GM19193 (cell line): ENCODE results near the gene INTS14.

Experiments used
- POLR2A ChIP-seq: IDR thresholded peaks from 4 replicates; pipeline ENCODE4 v1.6.1; 2011; ENCODE audit not compliant: insufficient read depth, insufficient read length; ENCODE audit errors: extremely low read depth

The INTS14 gene

GRCh38 chr15:65639509-65639908, 28.6 kb upstream of the INTS14 start:
- TF ChIP-seq POLR2A = no peak

DNA sequence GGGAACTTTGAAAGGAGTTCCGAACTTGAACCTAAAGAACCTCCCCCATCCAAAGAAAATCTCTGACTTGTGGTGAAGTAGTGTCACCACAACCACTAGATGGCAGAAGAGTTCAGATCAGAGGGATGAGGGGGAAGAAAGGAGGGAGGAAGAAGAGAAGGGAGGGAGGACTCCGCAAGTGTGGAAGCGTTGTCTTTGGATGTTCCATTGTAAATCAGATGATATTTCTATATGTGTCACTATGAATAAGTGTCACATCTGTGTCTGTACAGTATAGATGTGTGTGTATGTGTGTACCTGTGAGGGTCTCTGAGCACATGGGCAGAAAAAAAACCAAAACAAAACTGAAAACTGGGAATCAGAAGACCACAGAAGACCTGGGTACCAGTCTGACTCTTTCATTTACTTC, 27.8 kb upstream of the INTS14 start:
- no peak for TF ChIP-seq POLR2A

DNA sequence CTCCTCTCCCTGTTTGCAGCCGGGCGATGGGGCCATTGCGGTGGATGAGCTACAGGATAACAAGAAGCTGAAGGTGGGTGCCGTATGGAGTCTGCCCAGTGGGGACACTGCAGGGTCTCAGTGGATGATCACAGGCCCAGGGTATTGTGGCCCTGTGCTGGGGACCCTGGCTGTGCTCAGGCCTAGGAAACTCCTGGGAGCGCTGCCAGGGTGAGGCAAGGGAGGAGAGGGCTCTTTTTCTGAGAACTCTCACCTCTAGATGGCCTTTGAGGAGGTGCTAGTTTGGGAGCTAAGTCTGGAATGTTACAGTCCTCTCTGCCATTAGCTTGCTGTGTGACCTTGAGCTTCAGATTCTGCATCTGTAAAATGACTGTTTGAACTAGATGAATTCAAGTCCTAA, 27.2 kb upstream of the INTS14 start:
- TF ChIP-seq POLR2A = no peak

DNA sequence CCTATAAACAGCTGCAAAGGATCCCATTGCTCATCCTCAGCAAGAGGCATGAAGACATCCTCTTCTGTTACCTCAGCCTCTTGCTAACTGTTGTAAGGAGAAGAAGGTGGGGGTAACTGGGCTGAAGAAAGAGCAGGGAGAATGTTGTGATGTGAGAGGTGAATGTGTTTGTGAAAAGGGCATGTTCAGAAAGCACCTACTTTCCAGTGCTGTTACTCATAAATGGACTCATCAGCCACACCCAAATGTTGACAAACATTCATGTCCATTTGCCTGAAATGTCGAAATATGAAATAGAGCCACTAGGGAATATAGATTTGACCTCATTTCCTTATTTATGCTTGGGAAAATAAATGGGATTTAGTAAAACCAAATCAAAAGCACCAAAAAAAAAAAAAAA, 23.4 kb upstream of the INTS14 start:
- TF ChIP-seq POLR2A = no peak

DNA sequence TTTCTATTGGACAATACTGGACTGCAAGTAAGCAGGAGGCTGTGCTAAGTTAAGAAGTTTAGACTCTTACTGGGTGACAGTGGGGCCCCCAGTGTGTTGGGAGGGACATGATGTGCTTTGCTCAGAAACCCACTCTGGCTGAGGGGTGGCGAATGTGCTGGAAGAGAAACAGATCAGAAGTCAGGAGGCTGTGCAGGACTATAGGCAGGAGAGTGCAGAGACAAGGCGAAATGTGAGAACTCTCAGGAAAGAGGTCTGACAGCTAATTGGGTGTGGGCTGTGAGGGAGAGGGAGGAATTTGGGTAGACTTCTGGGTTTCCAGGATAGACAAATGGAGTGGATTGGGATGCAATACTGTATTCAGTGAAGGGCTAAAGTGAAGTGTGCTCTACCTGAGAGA, 22.8 kb upstream of the INTS14 start:
- TF ChIP-seq POLR2A = no peak

- TF ChIP-seq POLR2A = no peak
Observed at GRCh38 chr15:65632780-65633375, 21.9 kb upstream of the INTS14 start.

DNA sequence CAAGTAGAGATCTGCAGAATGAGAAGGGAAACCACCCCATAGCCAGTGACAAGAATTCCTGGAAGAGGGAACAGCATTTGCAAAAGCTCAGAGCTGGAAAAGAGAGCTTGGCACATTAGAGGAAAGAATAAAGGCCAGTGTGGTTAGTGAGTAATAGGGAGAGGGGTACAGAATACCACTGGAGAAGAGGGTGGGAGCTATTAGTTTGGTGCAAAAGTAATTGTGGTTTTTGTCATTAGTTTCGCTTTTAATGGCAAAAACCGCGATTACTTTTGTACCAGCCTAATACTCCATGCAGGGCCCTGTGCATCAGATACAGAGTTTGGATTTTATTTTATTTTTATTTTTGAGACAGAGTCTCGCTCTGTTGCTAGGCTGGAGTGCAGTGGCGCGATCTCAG, 20.6 kb upstream of the INTS14 start:
- no peak for TF ChIP-seq POLR2A

DNA sequence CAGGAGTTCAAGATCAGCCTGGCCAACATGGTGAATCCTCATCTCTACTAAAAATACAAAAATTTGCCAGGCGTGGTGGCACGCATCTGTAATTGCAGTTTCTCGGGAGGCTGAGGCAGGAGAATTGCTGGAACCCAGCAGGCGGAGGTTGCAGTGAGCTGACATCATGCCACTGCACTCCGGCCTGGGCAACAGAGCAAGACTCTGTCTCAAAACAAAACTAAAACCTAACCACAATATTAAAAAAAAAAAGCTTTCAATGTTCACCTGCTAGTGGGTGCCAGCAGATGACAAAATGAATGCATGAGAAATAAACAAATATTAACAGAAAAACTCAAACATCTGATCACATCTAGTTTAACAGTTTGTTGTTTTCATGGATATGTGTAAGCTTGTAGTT, 19.8 kb upstream of the INTS14 start:
- TF ChIP-seq POLR2A = no peak

- no peak for TF ChIP-seq POLR2A
Observed at GRCh38 chr15:65629548-65629947, 18.6 kb upstream of the INTS14 start.

- TF ChIP-seq POLR2A = no peak
Observed at GRCh38 chr15:65626856-65627255, 15.9 kb upstream of the INTS14 start.

DNA sequence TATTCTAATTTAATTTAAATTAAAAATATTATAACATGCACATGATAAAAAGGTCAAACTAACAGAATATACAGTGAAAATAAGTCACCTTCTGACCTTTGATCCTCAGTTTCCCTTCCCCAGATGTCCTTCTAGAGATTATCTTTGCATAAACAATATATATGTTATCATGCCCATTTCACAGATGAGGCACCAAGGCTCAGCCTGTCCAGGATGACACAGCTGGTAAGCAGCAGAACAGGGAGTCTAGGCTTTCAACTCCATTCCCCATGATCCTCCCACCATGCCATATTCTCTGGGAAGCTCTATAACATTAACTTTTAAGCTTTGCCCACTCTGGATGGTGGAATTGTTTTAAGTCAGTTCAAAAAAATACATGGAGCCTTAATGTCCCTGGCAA, 12.2 kb upstream of the INTS14 start:
- no peak for TF ChIP-seq POLR2A

DNA sequence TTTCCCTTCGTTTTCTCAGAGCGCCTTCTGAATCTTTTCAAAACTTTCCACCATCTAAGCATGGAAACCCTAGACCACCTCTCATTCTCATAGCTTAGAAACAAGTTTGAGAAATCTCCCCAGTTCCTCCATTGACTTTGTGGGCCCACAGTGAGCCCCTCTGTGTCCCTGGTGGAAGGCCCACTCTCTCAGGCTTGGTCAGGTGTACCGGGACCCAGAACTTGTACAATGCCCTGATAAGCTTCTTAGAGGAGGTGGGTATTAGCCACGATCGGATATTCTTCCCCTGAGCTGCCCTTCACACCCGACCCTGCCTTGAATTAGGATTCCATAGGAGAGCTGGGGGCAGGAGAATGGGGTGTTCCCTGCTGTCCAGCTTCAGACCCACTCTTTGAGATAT, 10.7 kb upstream of the INTS14 start, which contains the start of gene SLC24A1:
SLC24A1 (plus strand) TSS at position 301 of the 400 bp plus-strand sequence. CDS start 2,143 bp downstream, outside the sequence.
- no peak for TF ChIP-seq POLR2A

- no peak for TF ChIP-seq POLR2A
Observed at GRCh38 chr15:65620833-65621232, 9.9 kb upstream of the INTS14 start.

DNA sequence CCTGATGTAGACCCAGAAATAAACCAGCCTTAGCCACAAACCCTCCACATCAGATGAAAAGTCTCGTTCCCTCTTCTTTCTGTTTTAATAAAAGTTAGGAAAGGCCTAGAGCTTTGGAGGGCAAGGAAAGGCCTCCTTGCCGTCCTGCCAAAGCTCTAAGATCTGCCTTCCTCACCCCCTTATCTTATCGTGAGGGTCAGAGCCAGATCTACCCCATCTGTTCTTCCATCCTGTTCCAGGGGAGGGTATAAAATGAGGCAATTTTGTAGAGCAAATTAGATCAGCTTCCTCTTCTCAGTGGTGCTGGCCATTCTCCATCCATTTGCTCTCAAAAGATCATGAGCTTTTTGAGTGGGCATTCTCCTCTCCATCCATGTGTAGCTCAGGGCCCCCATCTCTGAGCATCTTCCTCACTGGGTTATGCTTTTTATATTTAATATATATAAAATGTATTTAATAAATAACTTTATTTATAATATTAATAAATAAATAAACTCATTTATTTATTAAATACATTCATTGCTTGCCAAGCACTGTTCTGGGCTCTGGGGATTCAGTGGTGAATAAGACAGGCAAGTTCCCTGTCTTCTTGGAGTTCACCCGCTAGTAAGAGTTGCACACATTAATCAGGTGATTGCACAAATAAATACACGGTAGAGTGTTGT, 8.8 kb upstream of the INTS14 start:
- TF ChIP-seq POLR2A = no peak

GRCh38 chr15:65618560-65619109, 7.7 kb upstream of the INTS14 start:
- no peak for TF ChIP-seq POLR2A
